ENCODE results near the gene ARL8A. TPM values are rescaled to one million over a fixed set of nuclear protein-coding genes. Genes with fewer than 3 reads are reported as not detected.
"Not testable (repeated sequence)": the region's sequence is repeated elsewhere in the genome, so short reads cannot be mapped to it uniquely, and the experiment has no call there.

ARL8A gene
- total RNA-seq, 1 experiment from 2014 or later: 15.1 TPM

DNA sequence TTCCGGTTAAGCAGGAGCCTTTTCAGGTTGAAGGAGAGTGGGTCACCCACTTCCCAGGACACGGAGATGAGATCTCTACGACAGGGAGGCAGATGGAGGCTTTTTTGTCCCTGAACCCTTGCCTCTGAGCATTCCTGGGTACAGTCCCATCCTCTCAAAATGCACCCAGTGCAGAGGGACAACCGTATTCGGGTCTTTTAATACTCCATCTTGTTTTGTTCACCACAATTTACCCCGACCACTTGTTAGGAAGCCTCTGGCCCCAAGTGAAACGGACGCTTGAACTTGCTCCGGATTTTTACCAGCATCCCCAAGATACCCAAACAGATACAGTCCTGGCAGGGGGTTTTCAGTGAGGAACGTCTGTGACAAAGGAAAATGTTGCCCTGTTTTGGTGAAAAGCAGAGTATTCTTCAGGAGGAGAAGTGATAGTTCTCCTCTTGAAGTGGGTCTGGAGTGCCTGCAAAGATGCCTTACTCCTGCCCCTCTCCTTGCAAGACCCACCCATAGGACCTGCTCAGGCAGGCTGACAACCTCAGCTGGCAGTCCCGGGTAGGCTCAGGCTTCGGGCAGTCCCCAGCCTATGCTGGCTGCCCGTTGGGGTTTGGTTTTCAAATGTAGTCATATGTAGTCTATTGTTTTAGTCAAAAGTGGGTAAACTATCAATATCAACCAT lies 669 bp upstream of the ARL8A start:
- DNase-seq (ENCODE audit: low spot score): peak; percentile 56
- in situ Hi-C loops (cut with HindIII; ENCODE audit: low sequenced_read_pairs): loop anchor here (25.0 kb wide), 1 partner anchor 133 kb away; the partner anchor contains the start of gene ELF3

DNA sequence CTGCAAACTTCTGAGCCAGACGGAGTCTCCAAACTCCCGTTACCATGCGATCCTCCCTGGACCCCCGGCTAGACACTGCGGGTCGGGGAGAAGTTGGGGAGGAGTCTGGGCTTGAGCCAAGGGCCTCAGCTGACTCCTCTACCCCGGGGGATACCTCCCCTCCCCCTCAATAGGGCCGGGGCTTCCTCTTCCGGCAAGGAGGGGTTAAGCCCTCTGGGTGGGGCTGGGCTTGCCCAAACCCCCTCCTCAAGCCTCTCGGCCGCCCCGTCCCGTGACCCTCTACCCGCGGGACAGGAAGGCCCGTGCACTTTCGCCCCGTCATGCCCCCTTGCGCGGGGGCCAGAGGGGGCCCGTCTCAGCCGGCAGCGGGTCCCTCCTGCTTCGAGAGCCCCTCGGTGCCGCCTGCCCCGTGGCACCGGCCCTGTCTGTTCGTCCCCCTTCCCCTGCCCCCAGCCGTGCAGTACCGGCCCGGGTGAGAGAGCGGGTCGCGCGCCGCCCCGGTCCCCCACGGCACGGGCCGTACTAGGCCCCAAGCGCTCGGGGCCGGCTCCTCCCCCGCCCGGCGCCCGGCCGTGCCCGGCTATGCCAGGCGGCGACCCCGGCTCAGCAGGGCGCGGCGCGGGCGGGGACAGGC lies 652 bp downstream of the ARL8A start:
- DNase-seq (ENCODE audit: low spot score): no peak
- in situ Hi-C loops (cut with HindIII; ENCODE audit: low sequenced_read_pairs): loop anchor here (25.0 kb wide), 1 partner anchor 132 kb away; the partner anchor contains the start of gene ELF3

DNA sequence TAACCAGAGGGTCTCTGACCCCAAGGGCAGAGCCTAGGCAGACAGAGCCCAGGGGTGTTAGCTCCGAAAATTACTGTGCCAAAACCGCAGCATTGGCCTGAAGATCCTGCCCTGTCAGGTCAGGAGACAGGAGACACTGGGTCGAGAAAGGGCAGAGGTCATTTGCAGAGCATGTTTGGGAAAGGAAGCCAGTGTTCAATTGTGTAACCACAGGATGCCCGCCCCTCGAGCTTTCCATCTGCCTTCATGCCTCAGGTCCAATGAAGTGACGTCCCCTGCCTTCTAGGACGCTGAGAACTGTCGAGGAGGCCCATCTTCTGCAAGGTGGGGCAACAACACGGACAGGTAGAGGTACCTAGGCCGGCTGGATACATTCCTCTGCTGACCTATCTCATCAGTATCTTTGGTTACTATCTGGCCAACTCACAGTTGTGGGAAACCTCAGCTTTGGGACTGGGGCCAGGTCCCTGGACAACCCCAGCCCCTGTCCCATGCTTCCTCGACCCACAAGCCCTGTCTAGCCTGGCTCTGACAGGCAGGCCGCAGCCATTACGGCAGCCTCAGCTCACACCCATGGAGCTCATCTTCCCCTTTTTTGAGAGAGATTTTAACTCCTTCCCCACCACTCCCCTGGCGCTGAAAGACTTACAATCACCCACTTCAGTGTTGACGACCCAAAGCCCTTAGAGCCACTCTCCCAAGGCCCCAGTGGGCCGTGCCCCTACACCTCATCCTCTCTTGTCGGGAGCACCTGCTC lies 1.3 kb downstream of the ARL8A start:
- DNase-seq (ENCODE audit: low spot score): peak; percentile 40
- in situ Hi-C loops (cut with HindIII; ENCODE audit: low sequenced_read_pairs): loop anchor here (25.0 kb wide), 1 partner anchor 131 kb away; the partner anchor contains the start of gene ELF3

DNA sequence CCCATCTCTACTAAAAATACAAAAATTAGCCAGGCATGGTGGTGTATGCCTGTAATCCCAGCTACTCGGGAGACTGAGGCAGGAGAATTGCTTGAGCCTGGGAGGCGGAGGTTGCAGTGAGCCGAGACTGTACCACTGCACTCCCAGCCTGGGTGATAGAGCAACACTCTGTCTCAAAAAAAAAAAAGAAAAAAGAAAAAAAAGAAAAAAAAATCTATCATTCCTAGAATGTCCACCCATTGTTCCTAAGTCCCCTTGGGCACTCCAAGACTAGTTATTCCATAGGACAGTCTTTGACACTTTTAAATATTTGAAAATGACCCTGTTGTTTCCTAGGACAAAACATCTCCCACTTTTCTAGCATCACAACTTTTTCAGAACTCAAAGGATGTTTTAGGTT lies 3.1 kb downstream of the ARL8A start:
- in situ Hi-C loops (cut with HindIII; ENCODE audit: low sequenced_read_pairs): loop anchor here (25.0 kb wide), 1 partner anchor 129 kb away; the partner anchor contains the start of gene ELF3
- DNase-seq (ENCODE audit: low spot score): not testable (repeated sequence)

DNA sequence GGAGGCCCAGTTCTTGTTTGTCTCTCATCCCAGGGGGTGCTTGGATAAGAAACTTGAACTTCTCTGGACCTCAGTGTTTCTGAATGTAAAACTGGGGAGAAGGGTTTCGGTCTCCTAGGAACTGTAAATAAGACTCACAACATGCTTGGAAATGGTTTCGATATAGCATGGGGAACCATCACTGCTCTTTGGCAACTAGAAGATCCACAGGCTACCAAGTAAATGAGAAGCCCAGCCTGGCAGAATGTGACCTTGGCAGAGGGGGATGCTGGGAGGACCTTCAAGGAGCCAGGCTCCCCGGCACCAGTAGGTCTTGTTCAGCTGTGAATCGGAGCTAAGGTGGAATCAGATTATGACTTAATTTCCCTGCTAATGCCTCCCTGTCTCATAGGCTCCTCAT lies 3.7 kb downstream of the ARL8A start:
- DNase-seq (ENCODE audit: low spot score): no peak
- in situ Hi-C loops (cut with HindIII; ENCODE audit: low sequenced_read_pairs): loop anchor here (25.0 kb wide), 1 partner anchor 129 kb away; the partner anchor contains the start of gene ELF3

DNA sequence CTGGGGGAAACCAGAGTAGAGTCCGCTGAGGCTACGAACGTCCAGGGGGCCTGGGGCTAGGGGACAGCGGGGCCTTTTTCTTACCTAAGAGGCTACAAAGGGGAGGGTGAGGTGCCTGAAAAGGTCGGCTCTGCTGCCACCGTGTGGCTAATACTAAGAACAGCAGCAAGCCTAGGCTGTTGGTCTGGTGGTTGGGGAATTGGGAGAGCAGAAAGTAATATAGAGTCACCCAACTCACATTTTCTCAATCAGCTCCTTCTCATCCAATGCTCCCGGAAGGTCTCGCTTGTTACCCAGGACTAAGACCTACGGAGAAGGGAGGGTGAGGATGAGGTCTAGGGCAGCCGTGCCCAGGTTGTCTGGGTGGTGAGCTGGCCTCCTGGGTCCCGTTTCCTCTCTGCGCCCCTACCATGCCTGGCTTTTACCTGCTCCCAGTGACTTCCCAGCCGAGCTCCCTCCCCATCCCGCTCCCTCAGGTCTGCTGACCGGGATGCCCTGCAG lies 9.3 kb downstream of the ARL8A start:
- peak; percentile 88 for DNase-seq (ENCODE audit: low spot score)
- in situ Hi-C loops (cut with HindIII; ENCODE audit: low sequenced_read_pairs): loop anchor here (25.0 kb wide), 1 partner anchor 123 kb away; the partner anchor contains the start of gene ELF3

DNA sequence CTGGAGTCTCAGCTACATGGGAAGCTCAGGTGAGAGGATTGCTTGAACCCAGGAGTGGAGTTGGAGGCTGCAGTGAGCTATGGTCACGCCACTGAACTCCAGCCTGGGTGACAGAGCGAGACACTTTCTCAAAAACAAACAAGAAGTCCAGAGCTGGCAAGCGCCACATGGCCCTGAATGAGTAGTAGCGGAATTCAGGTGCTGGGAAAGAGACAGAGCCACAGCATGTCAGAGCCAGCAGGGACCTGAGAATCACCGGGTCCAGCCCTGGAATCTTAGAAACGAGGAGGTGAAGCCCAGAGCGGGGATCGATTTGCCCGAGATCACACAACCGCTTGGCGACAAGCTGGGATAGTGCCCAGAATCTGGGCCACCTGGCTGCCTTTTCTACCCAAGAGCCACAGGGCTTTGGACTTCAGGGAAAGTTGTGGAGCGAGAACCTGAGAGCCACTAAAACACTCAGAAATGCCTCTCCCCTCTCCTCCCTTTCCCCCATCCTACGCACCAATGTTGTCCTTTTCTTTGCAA lies 9.8 kb downstream of the ARL8A start:
- in situ Hi-C loops (cut with HindIII; ENCODE audit: low sequenced_read_pairs): loop anchor here (25.0 kb wide), 1 partner anchor 122 kb away; the partner anchor contains the start of gene ELF3
- no peak for DNase-seq (ENCODE audit: low spot score)

DNA sequence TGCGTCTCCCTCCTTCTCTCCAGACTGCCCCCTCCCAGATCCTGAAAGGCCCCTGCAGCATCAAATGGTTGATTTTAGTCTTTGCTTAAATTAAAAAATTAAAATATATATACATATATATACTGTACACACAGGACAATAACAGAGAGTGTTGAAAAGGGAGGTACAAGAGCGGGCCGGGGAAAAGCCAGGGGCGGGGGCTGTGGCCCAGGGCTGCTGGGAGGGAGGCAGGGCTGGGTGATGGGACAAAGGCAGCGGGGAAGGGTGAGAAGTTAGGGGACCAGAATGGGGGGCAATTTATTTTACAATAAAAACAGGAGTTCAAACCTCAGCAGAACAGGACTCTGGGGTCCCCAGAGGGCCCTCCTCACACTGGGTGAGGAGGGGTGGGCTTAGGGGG lies 10.5 kb downstream of the ARL8A start:
- in situ Hi-C loops (cut with HindIII; ENCODE audit: low sequenced_read_pairs): loop anchor here (25.0 kb wide), 1 partner anchor 122 kb away; the partner anchor contains the start of gene ELF3
- no peak for DNase-seq (ENCODE audit: low spot score)

DNA sequence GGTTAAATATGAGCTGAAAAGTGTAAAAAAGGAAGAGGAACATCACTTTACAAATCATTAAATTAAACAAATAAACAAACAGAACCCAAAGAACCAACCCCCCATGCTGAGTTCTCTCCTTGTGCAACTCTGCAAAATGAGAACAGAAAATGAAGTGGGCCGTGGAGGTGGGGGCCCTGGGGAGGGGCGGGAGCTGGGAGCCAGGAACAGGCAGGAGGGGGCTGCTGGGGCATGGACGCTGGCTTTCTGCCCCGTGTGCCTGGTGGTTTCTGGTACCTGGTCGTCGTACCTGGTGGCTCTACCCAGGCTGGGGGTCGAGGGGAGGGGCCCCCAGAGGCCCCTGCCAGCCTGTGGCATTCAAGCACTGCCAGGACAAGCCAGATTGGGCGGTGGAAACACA lies 11.0 kb downstream of the ARL8A start:
- DNase-seq (ENCODE audit: low spot score): no peak

DNA sequence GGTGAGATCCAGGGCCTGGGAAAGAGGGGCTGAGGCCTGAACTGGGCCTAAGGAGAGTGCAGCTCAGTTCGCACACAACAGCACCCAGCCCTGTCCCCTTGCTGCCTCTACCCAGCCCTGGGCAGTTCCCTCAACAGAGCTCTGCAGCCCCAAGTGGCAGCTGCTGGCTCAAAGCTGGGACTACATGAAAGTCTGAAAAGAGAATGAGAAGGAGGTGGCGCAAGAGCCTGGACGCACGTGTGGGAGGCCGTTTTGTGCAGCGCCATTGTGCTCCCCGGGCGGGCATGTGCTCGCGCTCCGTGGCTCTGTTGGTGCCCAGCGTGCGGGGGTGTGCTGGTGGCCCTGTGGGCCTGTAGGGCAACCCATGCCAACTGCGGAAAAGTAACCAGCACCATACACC lies 11.5 kb downstream of the ARL8A start:
- in situ Hi-C loops (cut with HindIII; ENCODE audit: low sequenced_read_pairs): loop anchor here (25.0 kb wide), 1 partner anchor 121 kb away; the partner anchor contains the start of gene ELF3

More for the DNA sequence above, 11.0 kb downstream of the ARL8A start:
- in situ Hi-C loops (cut with HindIII; ENCODE audit: low sequenced_read_pairs): loop anchor here (25.0 kb wide), 1 partner anchor 121 kb away; the partner anchor contains the start of gene ELF3

DNA sequence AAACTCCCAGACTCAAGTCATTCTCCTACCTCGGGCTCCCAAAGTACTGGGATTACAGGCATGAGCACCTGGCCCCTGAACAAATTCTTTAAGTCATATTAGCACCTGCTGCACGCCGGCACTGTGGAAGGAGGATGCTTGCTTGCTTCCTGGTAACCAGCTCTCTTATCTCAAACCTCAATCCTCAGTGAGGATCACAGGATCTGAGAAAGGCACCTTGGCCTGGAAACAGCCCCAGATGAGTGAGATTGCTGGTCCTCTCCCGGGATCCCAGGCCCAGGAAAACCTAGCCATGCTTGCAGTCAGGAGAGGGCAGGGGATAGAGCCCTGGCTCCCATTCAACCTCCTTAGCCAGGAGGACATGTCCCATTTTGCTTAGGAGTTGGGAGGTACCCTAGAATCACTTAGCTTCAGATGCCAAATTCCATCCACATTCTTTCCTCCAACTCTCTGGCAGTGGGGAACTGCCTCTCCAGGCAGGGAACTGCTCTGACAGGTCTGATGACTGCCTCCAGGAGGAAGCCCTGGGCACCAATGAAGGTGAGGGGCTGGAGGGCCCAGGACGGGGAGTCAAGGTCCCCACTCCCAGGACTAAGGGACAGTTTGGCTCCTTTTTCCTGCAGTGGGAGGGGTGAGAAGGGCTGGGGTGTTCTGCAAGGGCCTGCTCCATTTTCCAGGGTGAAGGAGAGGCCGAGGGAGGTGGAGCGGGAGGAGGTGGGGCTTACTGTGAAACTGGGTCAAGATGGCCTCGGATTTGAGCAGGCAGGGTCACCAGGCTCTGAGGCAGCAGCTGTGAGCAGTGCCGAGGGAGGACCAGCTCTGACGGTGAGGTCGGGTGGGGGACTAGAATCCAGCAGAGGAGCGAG lies 12.3 kb downstream of the ARL8A start:
- DNase-seq (ENCODE audit: low spot score): peak; percentile 91
- in situ Hi-C loops (cut with HindIII; ENCODE audit: low sequenced_read_pairs): loop anchor here (25.0 kb wide), 1 partner anchor 120 kb away; the partner anchor contains the start of gene ELF3

More for the DNA sequence above, 11.5 kb downstream of the ARL8A start:
- peak; percentile 49 for DNase-seq (ENCODE audit: low spot score)

DNA sequence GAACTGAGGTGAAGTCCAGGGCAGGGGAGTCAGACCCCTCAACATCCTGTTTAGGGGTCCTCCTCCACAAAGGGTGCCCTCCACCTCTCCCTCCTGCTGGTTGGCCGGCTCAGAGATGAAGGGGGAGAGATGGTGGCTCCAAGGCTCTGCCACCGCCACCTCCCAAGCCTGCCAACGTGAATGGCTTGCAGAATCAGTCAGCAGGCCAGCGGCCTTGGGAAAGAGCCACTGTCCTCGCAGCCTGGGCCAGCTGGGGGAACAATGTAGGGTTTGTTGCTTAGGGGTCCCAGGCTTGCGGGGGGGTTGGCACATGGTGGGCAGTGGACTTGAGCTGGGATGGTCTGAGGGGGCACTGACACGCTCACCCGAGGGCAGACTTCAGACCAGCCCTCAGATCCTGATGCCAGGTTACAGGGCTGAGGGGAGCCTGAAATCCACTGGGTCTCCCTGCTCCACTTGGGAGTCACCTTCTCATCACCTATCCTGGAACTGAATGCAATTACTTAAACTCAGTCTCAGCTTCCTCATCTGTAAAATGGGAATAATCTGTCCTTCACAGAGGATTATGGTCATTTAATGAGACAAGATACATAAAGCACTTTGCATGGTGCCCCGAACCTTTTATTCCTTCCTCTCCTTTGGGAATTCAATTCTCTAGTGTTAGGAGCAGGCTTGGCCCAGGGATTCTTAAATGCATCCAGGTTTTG lies 13.6 kb downstream of the ARL8A start:
- in situ Hi-C loops (cut with HindIII; ENCODE audit: low sequenced_read_pairs): loop anchor here (25.0 kb wide), 1 partner anchor 119 kb away; the partner anchor contains the start of gene ELF3
- peak; percentile 28 for DNase-seq (ENCODE audit: low spot score)

DNA sequence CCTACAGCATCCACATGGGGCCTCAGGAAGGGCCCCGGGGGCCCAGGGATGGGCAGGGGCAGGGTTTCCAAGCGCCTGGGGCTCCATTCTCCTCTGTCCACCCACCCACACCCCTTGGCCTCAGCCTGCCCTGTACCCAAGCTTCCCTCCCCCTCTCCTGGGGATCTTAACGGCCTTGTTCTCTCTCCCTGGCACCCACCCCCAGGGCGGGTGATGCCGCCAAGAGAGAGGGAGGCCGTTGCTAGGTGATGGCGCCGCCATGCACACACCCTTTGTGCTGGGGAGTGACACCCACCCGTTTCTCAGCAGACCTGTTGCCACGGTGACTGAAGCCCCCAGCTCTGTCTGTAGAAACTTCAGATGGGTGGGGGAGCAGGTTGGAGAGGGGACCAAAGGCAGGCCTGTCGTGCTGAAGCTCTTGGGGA lies 14.2 kb downstream of the ARL8A start:
- peak; percentile 39 for DNase-seq (ENCODE audit: low spot score)
- in situ Hi-C loops (cut with HindIII; ENCODE audit: low sequenced_read_pairs): loop anchor here (25.0 kb wide), 1 partner anchor 118 kb away; the partner anchor contains the start of gene ELF3

DNA sequence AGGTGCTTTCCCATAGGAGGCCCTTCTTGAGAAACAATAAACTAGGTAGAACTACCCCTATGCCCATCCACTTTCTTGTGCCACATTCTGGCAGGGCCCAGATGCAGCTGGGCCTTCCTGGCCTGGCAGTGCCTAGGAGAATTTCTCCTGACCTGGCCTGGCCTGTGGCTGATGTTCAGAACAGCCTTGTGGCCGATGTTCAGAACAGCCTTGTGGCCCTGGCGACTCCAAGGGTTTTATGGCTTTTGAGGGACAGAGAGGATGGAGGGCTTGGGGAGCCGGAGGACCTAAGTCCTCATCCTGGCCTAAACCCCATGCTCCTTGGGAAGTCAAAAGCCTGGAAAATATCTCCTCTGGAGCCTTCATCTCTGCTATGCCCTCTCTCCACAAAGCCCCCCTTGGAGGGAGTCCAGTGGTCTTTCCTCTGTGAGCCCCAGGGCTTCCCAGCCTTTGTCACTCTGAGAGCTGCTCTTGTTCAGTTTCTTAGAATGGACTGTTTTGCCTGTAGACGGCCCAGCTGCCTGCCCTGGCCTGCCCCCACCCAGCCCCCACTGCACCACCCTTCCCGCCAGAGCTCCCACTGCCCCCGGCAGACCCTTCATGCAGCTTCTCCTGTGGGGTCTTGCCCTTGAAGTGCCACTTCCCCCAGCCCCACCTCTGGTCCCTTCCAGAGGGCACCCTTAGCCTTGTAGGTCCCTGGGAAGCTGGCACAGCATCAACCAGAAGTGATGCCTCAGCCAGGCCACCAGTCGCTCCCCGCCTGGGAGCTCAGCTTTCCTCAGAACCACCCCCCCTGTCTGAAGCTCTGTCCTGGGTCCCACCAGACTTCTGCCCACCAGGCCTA lies 14.9 kb downstream of the ARL8A start:
- no peak for DNase-seq (ENCODE audit: low spot score)
- in situ Hi-C loops (cut with HindIII; ENCODE audit: low sequenced_read_pairs): loop anchor here (25.0 kb wide), 1 partner anchor 117 kb away; the partner anchor contains the start of gene ELF3

DNA sequence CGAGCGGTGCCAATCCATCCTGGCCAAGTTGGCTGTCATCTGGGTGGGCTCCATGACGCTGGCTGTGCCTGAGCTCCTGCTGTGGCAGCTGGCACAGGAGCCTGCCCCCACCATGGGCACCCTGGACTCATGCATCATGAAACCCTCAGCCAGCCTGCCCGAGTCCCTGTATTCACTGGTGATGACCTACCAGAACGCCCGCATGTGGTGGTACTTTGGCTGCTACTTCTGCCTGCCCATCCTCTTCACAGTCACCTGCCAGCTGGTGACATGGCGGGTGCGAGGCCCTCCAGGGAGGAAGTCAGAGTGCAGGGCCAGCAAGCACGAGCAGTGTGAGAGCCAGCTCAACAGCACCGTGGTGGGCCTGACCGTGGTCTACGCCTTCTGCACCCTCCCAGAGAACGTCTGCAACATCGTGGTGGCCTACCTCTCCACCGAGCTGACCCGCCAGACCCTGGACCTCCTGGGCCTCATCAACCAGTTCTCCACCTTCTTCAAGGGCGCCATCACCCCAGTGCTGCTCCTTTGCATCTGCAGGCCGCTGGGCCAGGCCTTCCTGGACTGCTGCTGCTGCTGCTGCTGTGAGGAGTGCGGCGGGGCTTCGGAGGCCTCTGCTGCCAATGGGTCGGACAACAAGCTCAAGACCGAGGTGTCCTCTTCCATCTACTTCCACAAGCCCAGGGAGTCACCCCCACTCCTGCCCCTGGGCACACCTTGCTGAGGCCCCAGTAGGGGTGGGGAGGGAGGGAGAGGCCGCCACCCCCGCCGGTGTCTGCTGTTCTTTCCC lies 16.5 kb downstream of the ARL8A start:
- DNase-seq (ENCODE audit: low spot score): no peak
- in situ Hi-C loops (cut with HindIII; ENCODE audit: low sequenced_read_pairs): loop anchor here (25.0 kb wide), 1 partner anchor 116 kb away; the partner anchor contains the start of gene ELF3

Data from G401 (cell line).